Osteocyte (in vitro differentiated cells): ENCODE data around the gene NPDC1. TPM values are rescaled to one million over a fixed set of nuclear protein-coding genes. Genes with fewer than 3 reads are reported as not detected.

Experiments used
- DNase-seq: peaks from one replicate; pipeline ENCODE4 v3.0.0; 2021; ENCODE audit warnings: mixed read lengths; ENCODE audit not compliant: unreplicated experiment; ENCODE audit errors: extremely low spot score
- H3K27ac Mint-ChIP-seq: one replicate; pipeline ENCODE4 v1.8.0; 2021; ENCODE audit warnings: mild to moderate bottlenecking, mixed read lengths; ENCODE audit not compliant: unreplicated experiment
- H3K27me3 Mint-ChIP-seq: one replicate; pipeline ENCODE4 v1.8.0; 2021; ENCODE audit warnings: mixed read lengths; ENCODE audit not compliant: unreplicated experiment
- H3K36me3 Mint-ChIP-seq: one replicate; pipeline ENCODE4 v1.8.0; 2021; ENCODE audit warnings: mixed read lengths; ENCODE audit not compliant: unreplicated experiment
- H3K4me1 Mint-ChIP-seq: one replicate; pipeline ENCODE4 v1.8.0; 2021; ENCODE audit warnings: mixed read lengths; ENCODE audit not compliant: unreplicated experiment
- H3K4me3 Mint-ChIP-seq: one replicate; pipeline ENCODE4 v1.8.0; 2021; ENCODE audit warnings: mild to moderate bottlenecking, moderate library complexity, mixed read lengths; ENCODE audit not compliant: unreplicated experiment
- H3K9me3 Mint-ChIP-seq: one replicate; pipeline ENCODE4 v1.8.0; 2021; ENCODE audit warnings: mixed read lengths; ENCODE audit not compliant: unreplicated experiment
- CTCF ChIP-seq: fragments of 200-600 bp; sonication (generic); IDR thresholded peaks from 2 replicates; pipeline ENCODE4 v1.5.0; 2021; ENCODE audit warnings: antibody characterized with exemption, mild to moderate bottlenecking, moderate library complexity
- total RNA-seq: library from RNA; stranded (reverse); gene quantifications from 2 replicates; pipeline ENCODE4 v1.2.1, GENCODE V29; 2021

The NPDC1 gene
- total RNA-seq, 1 donor from 2014 or later = 91.0 TPM

- H3K27me3 Mint-ChIP-seq = no peaks in the 10 kb centered on the region
- no peak for DNase-seq
- H3K27ac Mint-ChIP-seq = no peak overlapping the region
- no peaks in the 10 kb centered on the region for H3K36me3 Mint-ChIP-seq
- H3K4me3 Mint-ChIP-seq = no peak overlapping the region
- peaks cover 8% of the 10 kb centered on the region for H3K4me1 Mint-ChIP-seq
- TF ChIP-seq CTCF = no peak
- no peaks in the 10 kb centered on the region for H3K9me3 Mint-ChIP-seq
Measured at GRCh38 chr9:137062384-137062783, 16.4 kb upstream of the NPDC1 start.

- Mint-ChIP-seq H3K4me3 (no peak overlapping the region), H3K9me3 (no peaks in the 10 kb centered on the region), H3K27me3 (no peaks in the 10 kb centered on the region), H3K4me1 (peaks cover 25% of the 10 kb centered on the region), H3K27ac (no peak overlapping the region), H3K36me3 (no peaks in the 10 kb centered on the region)
- DNase-seq = no peak
- TF ChIP-seq CTCF = no peak
Measured at GRCh38 chr9:137058521-137059234, 12.7 kb upstream of the NPDC1 start.

- no peak for DNase-seq
- H3K4me3 Mint-ChIP-seq = no peak overlapping the region
- H3K27me3 Mint-ChIP-seq = peaks cover 5% of the 10 kb centered on the region
- no peak for TF ChIP-seq CTCF
- no peaks in the 10 kb centered on the region for H3K9me3 Mint-ChIP-seq
- peaks cover 25% of the 10 kb centered on the region for H3K4me1 Mint-ChIP-seq
- H3K27ac Mint-ChIP-seq = no peak overlapping the region
- no peaks in the 10 kb centered on the region for H3K36me3 Mint-ChIP-seq
Measured at GRCh38 chr9:137057545-137057944, 11.6 kb upstream of the NPDC1 start.

- DNase-seq = no peak
- no peak overlapping the region for H3K4me3 Mint-ChIP-seq
- H3K36me3 Mint-ChIP-seq = no peaks in the 10 kb centered on the region
- H3K4me1 Mint-ChIP-seq = peaks cover 25% of the 10 kb centered on the region
- peaks cover 5% of the 10 kb centered on the region for H3K27me3 Mint-ChIP-seq
- H3K27ac Mint-ChIP-seq = no peak overlapping the region
- TF ChIP-seq CTCF = no peak
- H3K9me3 Mint-ChIP-seq = no peaks in the 10 kb centered on the region
Measured at GRCh38 chr9:137056739-137057415, 10.9 kb upstream of the NPDC1 start.
